CD4-positive, alpha-beta T cell (primary cell): ENCODE results near the gene GPC5. TPM values are rescaled to one million over a fixed set of nuclear protein-coding genes. Genes with fewer than 3 reads are reported as not detected.

Experiments used
- ATAC-seq: fragments of 200-7000 bp; cut with Tn5 transposase; one replicate; pipeline ENCODE4 v1.10.0; 2022; ENCODE audit warnings: mild to moderate bottlenecking; ENCODE audit not compliant: poor library complexity
- CTCF ChIA-PET: fragments of 350-600 bp; sonication (Branson Sonifier 250); formaldehyde crosslinking; loops from one replicate; lab custom pipeline; 2021; ENCODE audit warnings: antibody characterized with exemption, inconsistent platforms; lab: Charles Lee
- POLR2A ChIA-PET: fragments of 350-600 bp; sonication (Branson Sonifier 250); formaldehyde crosslinking; loops from one replicate; lab custom pipeline; 2021; ENCODE audit warnings: antibody characterized with exemption, inconsistent platforms; lab: Charles Lee
- DNase-seq, 14 experiments: peaks; one replicate each; pipeline ENCODE4 v3.0.0-alpha.2; 2013 to 2020; ENCODE audit warnings: mixed read lengths in 2 of 14
- H3K27ac ChIP-seq, 2 donors: one replicate each; pipeline versions ENCODE4 v1.5.1 to v1.7.0; 2013; ENCODE audit warnings: low read length in 2 of 2, low read depth in 1 of 2, mild to moderate bottlenecking in 1 of 2
- H3K27me3 ChIP-seq, 2 experiments: 1 replicate in 1 of 2; 2 replicates in 1 of 2; pipeline versions ENCODE4 v1.6.1 to v1.7.0; 2013; ENCODE audit warnings: low read length in 2 of 2, control low read depth in 1 of 2, mild to moderate bottlenecking in 1 of 2, moderate library complexity in 1 of 2; ENCODE audit not compliant: insufficient read depth in 2 of 2, control insufficient read depth in 1 of 2
- H3K36me3 ChIP-seq: one replicate; pipeline ENCODE4 v1.6.1; 2013; ENCODE audit warnings: low read length, control low read depth; ENCODE audit not compliant: insufficient read depth
- H3K4me1 ChIP-seq: one replicate; pipeline ENCODE4 v1.6.1; 2013; ENCODE audit warnings: low read length, control low read depth; ENCODE audit not compliant: insufficient read depth
- H3K4me3 ChIP-seq: one replicate; pipeline ENCODE4 v1.5.1; 2013; ENCODE audit warnings: mild to moderate bottlenecking, low read length, moderate library complexity
- H3K9me3 ChIP-seq, 2 experiments: 1 replicate in 1 of 2; 2 replicates in 1 of 2; pipeline versions ENCODE4 v1.6.1 to v1.7.0; 2013; ENCODE audit warnings: low read length in 2 of 2, mild to moderate bottlenecking in 2 of 2, control low read depth in 1 of 2, moderate library complexity in 1 of 2; ENCODE audit not compliant: control insufficient read depth in 1 of 2, insufficient read depth in 1 of 2
- H3K27ac Mint-ChIP-seq: one replicate; pipeline ENCODE4 v1.8.0; 2020; ENCODE audit warnings: mixed read lengths
- H3K27me3 Mint-ChIP-seq: one replicate; pipeline ENCODE4 v1.8.0; 2021; ENCODE audit warnings: mixed read lengths
- H3K36me3 Mint-ChIP-seq: one replicate; pipeline ENCODE4 v1.8.0; 2021; ENCODE audit warnings: low read depth, mixed read lengths
- H3K4me1 Mint-ChIP-seq: one replicate; pipeline ENCODE4 v1.8.0; 2021; ENCODE audit warnings: low read depth, mixed read lengths
- H3K4me3 Mint-ChIP-seq: one replicate; pipeline ENCODE4 v1.8.0; 2020; ENCODE audit warnings: mild to moderate bottlenecking, mixed read lengths
- H3K9me3 Mint-ChIP-seq: one replicate; pipeline ENCODE4 v1.8.0; 2020; ENCODE audit warnings: mixed read lengths
- intact Hi-C, 2 experiments: fragments of 100-400 bp; cut with DNase I in 1 of 2; cut with micrococcal nuclease in 1 of 2; formaldehyde crosslinking; loops; one replicate each; pipeline versions ENCODE4 v1.15.1 to v1.9.0; 2023 to 2025; cut with DNase I, micrococcal nuclease
- total RNA-seq, 174 experiments: library from RNA in 2 of 174; stranded (reverse) in 2 of 174; gene quantifications; one replicate each; pipeline ENCODE4 v1.2.3 and lab custom pipeline; 2021 to 2026
- TF ChIP-seq, protein P1 (sequence below): fragments of 200-600 bp; IDR thresholded peaks from one replicate; pipeline ENCODE4 v1.8.0; 2022; ENCODE audit warnings: antibody characterized with exemption, mild to moderate bottlenecking

The GPC5 gene
- total RNA-seq, 2 experiments from 2014 or later, result not detected

DNA sequence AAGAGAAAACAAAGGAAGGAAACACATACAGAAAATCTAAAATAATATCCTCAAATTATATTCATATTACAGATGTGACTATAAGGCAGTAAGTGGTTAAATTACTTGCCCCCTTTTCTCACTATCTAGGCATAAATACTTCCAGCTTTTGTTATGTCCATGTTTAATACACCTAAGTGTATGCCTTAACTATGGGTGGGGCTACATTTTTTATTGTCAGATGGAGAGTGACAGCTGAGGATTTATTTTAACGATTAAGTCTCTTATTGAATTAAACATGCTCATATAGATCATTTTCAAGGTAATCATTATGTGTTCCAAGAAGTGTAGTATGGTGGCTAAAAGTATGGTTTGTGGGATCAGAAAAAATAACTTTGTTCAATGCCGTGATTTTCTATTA lies 909.3 kb downstream of the GPC5 start:
- Mint-ChIP-seq H3K9me3 (peaks cover 16% of the 10 kb centered on the region), H3K27me3 (no peaks in the 10 kb centered on the region), H3K4me1 (no peaks in the 10 kb centered on the region), H3K27ac (no peak overlapping the region), H3K4me3 (no peak overlapping the region), H3K36me3 (no peaks in the 10 kb centered on the region)
- intact Hi-C loops, result no loop called here
- no peak overlapping the region for H3K27ac ChIP-seq
- TF ChIP-seq, protein P1, sequence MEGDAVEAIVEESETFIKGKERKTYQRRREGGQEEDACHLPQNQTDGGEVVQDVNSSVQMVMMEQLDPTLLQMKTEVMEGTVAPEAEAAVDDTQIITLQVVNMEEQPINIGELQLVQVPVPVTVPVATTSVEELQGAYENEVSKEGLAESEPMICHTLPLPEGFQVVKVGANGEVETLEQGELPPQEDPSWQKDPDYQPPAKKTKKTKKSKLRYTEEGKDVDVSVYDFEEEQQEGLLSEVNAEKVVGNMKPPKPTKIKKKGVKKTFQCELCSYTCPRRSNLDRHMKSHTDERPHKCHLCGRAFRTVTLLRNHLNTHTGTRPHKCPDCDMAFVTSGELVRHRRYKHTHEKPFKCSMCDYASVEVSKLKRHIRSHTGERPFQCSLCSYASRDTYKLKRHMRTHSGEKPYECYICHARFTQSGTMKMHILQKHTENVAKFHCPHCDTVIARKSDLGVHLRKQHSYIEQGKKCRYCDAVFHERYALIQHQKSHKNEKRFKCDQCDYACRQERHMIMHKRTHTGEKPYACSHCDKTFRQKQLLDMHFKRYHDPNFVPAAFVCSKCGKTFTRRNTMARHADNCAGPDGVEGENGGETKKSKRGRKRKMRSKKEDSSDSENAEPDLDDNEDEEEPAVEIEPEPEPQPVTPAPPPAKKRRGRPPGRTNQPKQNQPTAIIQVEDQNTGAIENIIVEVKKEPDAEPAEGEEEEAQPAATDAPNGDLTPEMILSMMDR, result no peak
- no peak overlapping the region for H3K4me3 ChIP-seq
- POLR2A ChIA-PET, result no interaction called here
- H3K36me3 ChIP-seq, result no peaks in the 10 kb centered on the region
- H3K9me3 ChIP-seq, result no peaks in the 10 kb centered on the region
- CTCF ChIA-PET, result no interaction called here
- H3K27me3 ChIP-seq, result no peaks in the 10 kb centered on the region
- DNase-seq (no peak), ATAC-seq (no peak)
- no peaks in the 10 kb centered on the region for H3K4me1 ChIP-seq

DNA sequence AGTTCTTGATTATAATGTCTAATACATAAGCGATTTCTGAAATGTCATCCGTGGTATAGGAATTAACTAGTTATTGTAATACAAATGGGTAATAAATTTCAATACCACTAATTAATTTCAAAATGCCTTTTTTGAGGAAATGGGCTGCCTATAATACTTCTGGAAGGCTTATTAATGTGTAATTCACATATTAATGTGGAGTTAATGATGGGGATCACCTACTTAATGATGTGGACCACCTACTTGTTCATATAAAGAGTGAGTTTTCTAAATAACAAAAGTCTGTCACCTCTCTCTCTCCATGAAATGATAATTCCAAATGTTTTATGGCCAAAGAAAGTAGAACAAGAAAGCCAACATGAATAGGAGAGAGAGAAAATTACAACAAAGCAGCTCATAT lies 914.4 kb downstream of the GPC5 start:
- no peaks in the 10 kb centered on the region for H3K27me3 Mint-ChIP-seq

DNA sequence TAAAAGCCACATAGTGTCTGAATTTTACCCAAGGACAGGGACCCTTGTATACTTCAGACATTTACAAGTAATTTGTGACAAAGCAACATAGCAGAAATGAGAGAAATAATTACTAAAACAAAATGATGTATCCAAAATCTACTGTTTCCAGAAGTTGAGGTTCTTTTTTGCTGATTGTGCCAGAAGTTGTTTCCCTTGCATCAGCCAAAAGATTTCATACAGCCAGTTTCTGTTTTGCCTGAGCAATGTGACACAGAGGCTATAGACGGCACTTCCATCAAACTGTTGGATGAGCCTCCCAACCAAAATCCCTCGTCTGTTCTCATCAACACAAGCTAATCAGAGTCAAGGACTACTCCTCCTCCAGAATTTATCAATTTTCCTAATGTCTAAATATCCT lies 915.0 kb downstream of the GPC5 start:
- H3K4me1 Mint-ChIP-seq, result no peaks in the 10 kb centered on the region
- ChIA-PET CTCF (no interaction called here), POLR2A (no interaction called here)
- H3K4me3 Mint-ChIP-seq, result no peak overlapping the region
- H3K27ac Mint-ChIP-seq, result no peak overlapping the region
- no peaks in the 10 kb centered on the region for H3K27me3 ChIP-seq
- H3K4me1 ChIP-seq, result no peaks in the 10 kb centered on the region
- ATAC-seq, result no peak
- H3K27ac ChIP-seq, result no peak overlapping the region
- no peaks in the 10 kb centered on the region for H3K27me3 Mint-ChIP-seq
- peaks cover 0 to 7% of the 10 kb centered on the region in 2 experiments for H3K9me3 ChIP-seq
- no peaks in the 10 kb centered on the region for H3K36me3 Mint-ChIP-seq
- H3K9me3 Mint-ChIP-seq, result peaks cover 11% of the 10 kb centered on the region
- intact Hi-C loops, result no loop called here
- H3K36me3 ChIP-seq, result no peaks in the 10 kb centered on the region
- TF ChIP-seq, protein P1, result no peak
- no peak for DNase-seq
- no peak overlapping the region for H3K4me3 ChIP-seq

More for the DNA sequence above, 914.4 kb downstream of the GPC5 start:
- no peak overlapping the region for H3K27ac Mint-ChIP-seq
- TF ChIP-seq, protein P1, result no peak
- no peak overlapping the region for H3K4me3 Mint-ChIP-seq
- ATAC-seq, result no peak
- Histone ChIP-seq H3K4me1 (no peaks in the 10 kb centered on the region), H3K27ac (no peak overlapping the region), H3K27me3 (no peaks in the 10 kb centered on the region), H3K4me3 (no peak overlapping the region), H3K9me3 (peaks cover 0 to 7% of the 10 kb centered on the region in 2 experiments), H3K36me3 (no peaks in the 10 kb centered on the region)
- H3K36me3 Mint-ChIP-seq, result no peaks in the 10 kb centered on the region
- CTCF ChIA-PET, result no interaction called here
- peaks cover 14% of the 10 kb centered on the region for H3K9me3 Mint-ChIP-seq
- intact Hi-C loops, result no loop called here
- no peaks in the 10 kb centered on the region for H3K4me1 Mint-ChIP-seq
- POLR2A ChIA-PET, result no interaction called here
- no peak for DNase-seq
